ENCODE measurements around the gene PLA2G3.

Gene PLA2G3

GRCh38 chr22:31094741-31095140 is 45.6 kb downstream of the PLA2G3 start:
- H3K79me2 ChIP-seq (ENCODE audit: low read length): no peaks in the 10 kb centered on the region
- H3K36me3 ChIP-seq (replicated peaks; ENCODE audit: low read depth, low read length): peaks cover 8% of the 10 kb centered on the region
- no peak overlapping the region for H3K4me2 ChIP-seq (ENCODE audit: low read length)
- no peaks in the 10 kb centered on the region for H3K9me3 ChIP-seq (ENCODE audit: insufficient read depth, low read length)
- H2AFZ ChIP-seq (ENCODE audit: low read depth, low read length): no peak overlapping the region
- no peaks in the 10 kb centered on the region for H3K27me3 ChIP-seq (ENCODE audit: low read depth, low read length)
- H3K9ac ChIP-seq (ENCODE audit: low read length): no peak overlapping the region
- H4K20me1 ChIP-seq (ENCODE audit: insufficient read depth, low read length): no peaks in the 10 kb centered on the region
- H3K27ac ChIP-seq (ENCODE audit: low read length): no peak overlapping the region
- H3K4me1 ChIP-seq (ENCODE audit: low read length): peaks cover 1% of the 10 kb centered on the region; the same call in 1 of the 2 replicates
- TF ChIP-seq EZH2phosphoT487 (IDR thresholded peaks at IDR 0.05; ENCODE audit: low read depth): no peak
- TF ChIP-seq CTCF (IDR thresholded peaks at IDR 0.05; ENCODE audit: low read depth, low read length): no peak
- H3K4me3 ChIP-seq (ENCODE audit: low read length): no peak overlapping the region

GRCh38 chr22:31094021-31094551 is 46.2 kb downstream of the PLA2G3 start:
- peaks cover 8% of the 10 kb centered on the region for H3K4me1 ChIP-seq (ENCODE audit: low read length)
- no peak overlapping the region for H3K27ac ChIP-seq (ENCODE audit: low read length)
- no peaks in the 10 kb centered on the region for H4K20me1 ChIP-seq (ENCODE audit: insufficient read depth, low read length)
- H3K4me2 ChIP-seq (ENCODE audit: low read length): no peak overlapping the region
- H3K27me3 ChIP-seq (ENCODE audit: low read depth, low read length): no peaks in the 10 kb centered on the region
- H3K79me2 ChIP-seq (ENCODE audit: low read length): no peaks in the 10 kb centered on the region
- H3K36me3 ChIP-seq (replicated peaks; ENCODE audit: low read depth, low read length): peaks cover 7% of the 10 kb centered on the region
- H3K4me3 ChIP-seq (ENCODE audit: low read length): no peak overlapping the region
- no peaks in the 10 kb centered on the region for H3K9me3 ChIP-seq (ENCODE audit: insufficient read depth, low read length)
- no peak overlapping the region for H3K9ac ChIP-seq (ENCODE audit: low read length)
- no peak overlapping the region for H2AFZ ChIP-seq (ENCODE audit: low read depth, low read length)
- no peak for TF ChIP-seq EZH2phosphoT487 (IDR thresholded peaks at IDR 0.05; ENCODE audit: low read depth)
- no peak for TF ChIP-seq CTCF (IDR thresholded peaks at IDR 0.05; ENCODE audit: low read depth, low read length)

GRCh38 chr22:31093086-31093850 is 47.0 kb downstream of the PLA2G3 start:
- no peaks in the 10 kb centered on the region for H3K9me3 ChIP-seq (ENCODE audit: insufficient read depth, low read length)
- H3K79me2 ChIP-seq (ENCODE audit: low read length): no peaks in the 10 kb centered on the region
- no peak overlapping the region for H2AFZ ChIP-seq (ENCODE audit: low read depth, low read length)
- H3K27ac ChIP-seq (ENCODE audit: low read length): no peak overlapping the region
- no peak overlapping the region for H3K9ac ChIP-seq (ENCODE audit: low read length)
- no peaks in the 10 kb centered on the region for H4K20me1 ChIP-seq (ENCODE audit: insufficient read depth, low read length)
- H3K4me2 ChIP-seq (ENCODE audit: low read length): no peak overlapping the region
- no peak overlapping the region for H3K4me3 ChIP-seq (ENCODE audit: low read length)
- TF ChIP-seq CTCF (IDR thresholded peaks at IDR 0.05; ENCODE audit: low read depth, low read length) (no peak), EZH2phosphoT487 (IDR thresholded peaks at IDR 0.05; ENCODE audit: low read depth) (no peak)
- H3K27me3 ChIP-seq (ENCODE audit: low read depth, low read length): no peaks in the 10 kb centered on the region
- H3K4me1 ChIP-seq (ENCODE audit: low read length): peaks cover 10% of the 10 kb centered on the region
- H3K36me3 ChIP-seq (replicated peaks; ENCODE audit: low read depth, low read length): peaks cover 5% of the 10 kb centered on the region

- H3K9ac ChIP-seq (ENCODE audit: low read length): no peak overlapping the region
- no peaks in the 10 kb centered on the region for H3K79me2 ChIP-seq (ENCODE audit: low read length)
- H3K27me3 ChIP-seq (ENCODE audit: low read depth, low read length): no peaks in the 10 kb centered on the region
- H3K4me3 ChIP-seq (ENCODE audit: low read length): no peak overlapping the region
- H4K20me1 ChIP-seq (ENCODE audit: insufficient read depth, low read length): no peaks in the 10 kb centered on the region
- H2AFZ ChIP-seq (ENCODE audit: low read depth, low read length): no peak overlapping the region
- no peak overlapping the region for H3K27ac ChIP-seq (ENCODE audit: low read length)
- no peak overlapping the region for H3K4me2 ChIP-seq (ENCODE audit: low read length)
- no peaks in the 10 kb centered on the region for H3K9me3 ChIP-seq (ENCODE audit: insufficient read depth, low read length)
- H3K4me1 ChIP-seq (ENCODE audit: low read length): peaks cover 10% of the 10 kb centered on the region
- H3K36me3 ChIP-seq (replicated peaks; ENCODE audit: low read depth, low read length): peaks cover 5% of the 10 kb centered on the region
- TF ChIP-seq CTCF (IDR thresholded peaks at IDR 0.05; ENCODE audit: low read depth, low read length): no peak
- no peak for TF ChIP-seq EZH2phosphoT487 (IDR thresholded peaks at IDR 0.05; ENCODE audit: low read depth)
Observed at GRCh38 chr22:31092161-31092560, 48.1 kb downstream of the PLA2G3 start.

Data from OCI-LY3 (cell line).